NCI-H345 treated with DMSO at 0.1 percent for 48 hours (cell line): ENCODE results near the gene CHST13.
"Not testable (repeated sequence)": the region's sequence is repeated elsewhere in the genome, so short reads cannot be mapped to it uniquely, and the experiment has no call there.

Source experiments
- DNase-seq: peaks from one replicate; lab custom pipeline; 2025; ENCODE audit not compliant: unreplicated experiment; lab: John Stamatoyannopoulos, UW

The CHST13 gene

DNA sequence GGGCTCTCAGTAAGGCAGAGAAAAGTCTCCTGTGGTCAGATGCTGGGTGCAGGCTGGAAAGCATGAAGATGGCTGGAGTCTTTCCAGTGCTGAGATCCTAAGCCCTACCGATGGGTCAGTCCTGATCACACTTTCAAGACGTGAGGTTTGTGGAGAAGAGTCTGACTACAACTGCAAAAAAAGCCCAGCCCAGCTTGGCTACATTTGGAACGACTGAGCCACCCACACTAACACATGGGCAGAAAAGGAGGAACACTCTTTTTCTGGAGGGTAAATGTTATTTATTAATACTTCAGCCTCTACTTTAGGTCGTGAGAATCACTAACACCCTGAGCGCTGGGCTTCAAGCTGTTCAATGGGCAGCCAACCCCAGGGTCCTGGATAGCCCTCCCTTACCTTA lies 56.8 kb downstream of the CHST13 start:
- no peak for DNase-seq

DNA sequence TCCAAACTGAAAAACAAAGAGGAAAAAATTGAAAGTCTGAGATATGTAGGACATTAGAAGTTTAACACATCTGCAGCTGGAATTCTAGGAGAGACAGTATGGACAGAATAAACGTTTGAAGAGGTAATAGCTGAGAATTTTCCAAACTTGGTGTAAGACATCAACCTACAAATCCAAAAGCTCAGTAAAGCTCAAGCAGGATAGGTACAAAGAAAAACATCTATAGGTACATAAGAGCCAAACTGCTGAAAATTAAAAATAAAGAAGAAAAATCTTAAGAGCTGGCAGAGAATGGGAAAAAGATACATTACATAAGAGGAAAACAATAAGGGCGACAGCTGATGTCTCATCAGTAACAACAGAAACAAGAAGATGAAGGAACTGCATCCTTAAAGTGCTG lies 57.6 kb downstream of the CHST13 start:
- no peak for DNase-seq

GRCh38 chr3:126582311-126582710 lies 58.4 kb downstream of the CHST13 start:
- no peak for DNase-seq

DNA sequence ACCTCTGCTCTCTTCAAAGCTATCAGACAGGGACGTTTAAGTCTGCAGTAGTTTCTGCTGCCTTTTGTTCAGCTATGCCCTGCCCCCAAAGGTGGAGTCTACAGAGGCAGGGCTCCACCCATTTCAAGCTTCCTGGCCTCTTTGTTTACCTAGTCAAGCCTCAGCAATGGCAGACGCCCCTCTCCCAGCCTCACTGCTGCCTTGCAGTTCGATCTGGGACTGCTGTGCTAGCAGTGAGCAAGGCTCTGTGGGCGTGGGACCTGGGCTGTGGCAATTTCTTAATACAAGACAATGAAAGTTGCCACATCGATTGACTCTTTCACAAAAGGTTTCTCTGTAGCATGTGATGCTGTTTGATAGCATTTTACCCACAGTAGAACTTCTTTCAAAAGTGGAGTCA lies 67.6 kb downstream of the CHST13 start:
- DNase-seq = not testable (repeated sequence)
